Hepatocyte (in vitro differentiated cells): ENCODE data around the gene C11orf98.

Experiments used
- CTCF ChIP-seq: fragments of 200-600 bp; sonication (generic); IDR thresholded peaks from 2 replicates; pipeline ENCODE4 v1.5.1; 2016; ENCODE audit warnings: antibody characterized with exemption, mild to moderate bottlenecking; ENCODE audit not compliant: poor library complexity
- EZH2 ChIP-seq: fragments of 200-600 bp; sonication (generic); IDR thresholded peaks from 2 replicates; pipeline ENCODE4 v1.6.1; 2016; ENCODE audit warnings: antibody characterized with exemption, mild to moderate bottlenecking, borderline replicate concordance
- EZH2phosphoT487 ChIP-seq: fragments of 200-600 bp; sonication (generic); IDR thresholded peaks from one replicate; pipeline ENCODE4 v1.6.1; 2018; ENCODE audit warnings: antibody characterized with exemption, mild to moderate bottlenecking, low read depth, moderate library complexity; ENCODE audit not compliant: unreplicated experiment, severe bottlenecking

GRCh38 chr11:62647609-62648005, 17.4 kb downstream of the C11orf98 start:
- TF ChIP-seq EZH2 (no peak), CTCF (no peak), EZH2phosphoT487 (no peak)
